ENCODE data around the gene CBL. TPM values are rescaled to one million over a fixed set of nuclear protein-coding genes. Genes with fewer than 3 reads are reported as not detected.

Gene CBL
- total RNA-seq, 1 experiment from 2014 or later = 56.4 TPM

- no peak overlapping the region for H4K5ac ChIP-seq (ENCODE audit: insufficient read length, low read depth, low read length)
- Mint-ChIP-seq H3K27ac (peak overlapping the region in 2 of 3 experiments; percentile 85 to 93; a peak in 3 of 7 replicates), H3K4me1 (peaks cover 55 to 81% of the 10 kb centered on the region in 2 experiments), H3K27me3 (ENCODE audit: low read depth) (peaks cover 30% of the 10 kb centered on the region), H3K36me3 (ENCODE audit: insufficient read depth in 1 of 3, low read depth in 3 of 3) (peaks cover 13 to 18% (median 15%) of the 10 kb centered on the region in 3 experiments), H3K4me3 (peak overlapping the region; percentile 99), H3K9me3 (no peaks in the 10 kb centered on the region; a peak in 1 of 5 replicates)
- peak overlapping the region; percentile 56 for H3K4me2 ChIP-seq (ENCODE audit: insufficient read depth, insufficient read length, low read length)
- H3K79me1 ChIP-seq (ENCODE audit: insufficient read depth, low read depth, low read length, poor library complexity, severe bottlenecking) = peaks cover 9% of the 10 kb centered on the region
- H3K9me3 ChIP-seq (ENCODE audit: control insufficient read depth, low read depth, low read length) = no peaks in the 10 kb centered on the region
- no peak overlapping the region for H2BK120ac ChIP-seq (ENCODE audit: low read depth, low read length, poor library complexity, severe bottlenecking)
- H3K27ac ChIP-seq (ENCODE audit: insufficient read length, low read depth, low read length) = no peak overlapping the region
- peaks cover 28% of the 10 kb centered on the region for H3K23me2 ChIP-seq (ENCODE audit: insufficient read length, low read depth, low read length, poor library complexity, severe bottlenecking)
- no peak overlapping the region for H3K9ac ChIP-seq (ENCODE audit: extremely low read depth, insufficient read length, low read length)
- H2BK15ac ChIP-seq (ENCODE audit: low read depth, low read length) = no peak overlapping the region
- WGBS (ENCODE audit: extremely low coverage, insufficient read length, low lambda C conversion rate) = no CpG with 5 or more reads among the region's 9 CpGs
- H2BK12ac ChIP-seq (ENCODE audit: insufficient read length, low read depth, low read length) = no peak overlapping the region
- no peak overlapping the region for H2BK5ac ChIP-seq (ENCODE audit: insufficient read length, low read length)
- H2BK20ac ChIP-seq (ENCODE audit: low read depth, low read length, poor library complexity, severe bottlenecking) = no peak overlapping the region
- peaks cover 16% of the 10 kb centered on the region for H3K27me3 ChIP-seq (ENCODE audit: insufficient read depth, low read length)
- no peak for DNase-seq
- H3K79me2 ChIP-seq (ENCODE audit: insufficient read depth, low read length) = peaks cover 13% of the 10 kb centered on the region; the same call in 1 of the 2 replicates
- H4K20me1 ChIP-seq (ENCODE audit: control insufficient read depth, insufficient read depth, insufficient read length) = no peaks in the 10 kb centered on the region
- no peak overlapping the region for H3K14ac ChIP-seq (ENCODE audit: insufficient read depth, low read length)
- no peak overlapping the region for H2AFZ ChIP-seq (ENCODE audit: low read length)
- H3K23ac ChIP-seq (ENCODE audit: insufficient read length, low read depth, low read length) = no peak overlapping the region
- H3K4me1 ChIP-seq (ENCODE audit: insufficient read depth, low read length) = no peaks in the 10 kb centered on the region; the same call in 1 of the 2 replicates
- no peak overlapping the region for H3K56ac ChIP-seq (ENCODE audit: insufficient read length, low read depth, low read length)
- TF ChIP-seq CTCF (conservative IDR thresholded peaks at IDR 0.05) = no peak
- H4K8ac ChIP-seq (replicated peaks; ENCODE audit: insufficient read length, low read depth, low read length) = no peak overlapping the region
- no peak overlapping the region for H2AK5ac ChIP-seq (ENCODE audit: insufficient read length, low read length)
- no peak overlapping the region for H3K18ac ChIP-seq (ENCODE audit: insufficient read length, low read depth, low read length)
- H3T11ph ChIP-seq (ENCODE audit: low read length) = no peak overlapping the region
- H4K91ac ChIP-seq (ENCODE audit: insufficient read length, low read depth, low read length) = no peak overlapping the region
- H3K4ac ChIP-seq (ENCODE audit: low read depth, low read length) = no peak overlapping the region
Observed at GRCh38 chr11:119336744-119337469, 130.8 kb downstream of the CBL start.

Measured in H9 (cell line).